DND-41 (cell line): ENCODE results near the gene CST5.

ENCODE experiments used
- EZH2 ChIP-seq: IDR thresholded peaks from 3 replicates; pipeline ENCODE4 v1.6.1; 2012; ENCODE audit warnings: borderline replicate concordance, low read depth, mild to moderate bottlenecking, moderate library complexity, low read length, inconsistent platforms; ENCODE audit not compliant: severe bottlenecking
- TF ChIP-seq, protein P1 (sequence below): IDR thresholded peaks from 2 replicates; pipeline ENCODE4 v1.5.1; 2012; ENCODE audit warnings: borderline replicate concordance, low read length, moderate library complexity, mild to moderate bottlenecking; ENCODE audit not compliant: poor library complexity, severe bottlenecking; ENCODE audit errors: extremely low read depth

DNA sequence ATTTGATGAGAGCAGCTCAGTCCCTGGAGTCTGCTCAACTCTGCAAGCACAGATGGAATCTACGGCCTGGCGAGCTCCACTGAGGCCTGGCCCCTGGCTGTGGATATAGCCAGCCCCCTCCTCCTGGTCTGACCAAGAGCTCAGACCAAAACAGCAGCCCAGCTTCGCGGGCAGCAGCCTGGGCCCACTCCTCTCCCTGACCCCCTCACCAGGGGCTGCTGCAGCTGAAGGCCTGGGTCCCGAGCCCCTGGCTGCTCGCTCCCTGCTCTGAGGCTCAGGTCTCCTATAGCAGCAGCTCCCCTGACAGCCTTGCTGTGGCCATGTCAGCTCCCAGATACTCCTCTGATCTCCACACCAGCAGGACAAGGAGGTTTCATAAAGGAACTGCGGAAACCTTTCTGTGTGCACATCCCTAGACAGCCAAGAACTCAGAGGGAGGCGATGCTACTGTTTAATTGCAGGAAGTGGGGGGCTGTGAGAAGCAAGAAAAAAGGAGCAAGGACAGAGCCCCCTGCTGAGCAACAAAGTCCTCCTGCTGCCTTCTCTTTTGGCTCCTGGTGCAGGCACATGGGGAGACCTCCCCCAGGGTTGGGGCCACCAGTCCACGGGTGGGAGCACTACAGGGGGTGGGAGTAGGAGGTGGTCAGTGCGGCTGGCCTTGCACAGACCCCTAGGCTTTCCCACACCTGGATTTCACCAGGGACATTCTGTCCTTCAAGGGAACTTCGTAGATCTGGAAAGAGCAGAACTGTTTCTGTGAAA lies 38.7 kb upstream of the CST5 start:
- TF ChIP-seq, protein P1, sequence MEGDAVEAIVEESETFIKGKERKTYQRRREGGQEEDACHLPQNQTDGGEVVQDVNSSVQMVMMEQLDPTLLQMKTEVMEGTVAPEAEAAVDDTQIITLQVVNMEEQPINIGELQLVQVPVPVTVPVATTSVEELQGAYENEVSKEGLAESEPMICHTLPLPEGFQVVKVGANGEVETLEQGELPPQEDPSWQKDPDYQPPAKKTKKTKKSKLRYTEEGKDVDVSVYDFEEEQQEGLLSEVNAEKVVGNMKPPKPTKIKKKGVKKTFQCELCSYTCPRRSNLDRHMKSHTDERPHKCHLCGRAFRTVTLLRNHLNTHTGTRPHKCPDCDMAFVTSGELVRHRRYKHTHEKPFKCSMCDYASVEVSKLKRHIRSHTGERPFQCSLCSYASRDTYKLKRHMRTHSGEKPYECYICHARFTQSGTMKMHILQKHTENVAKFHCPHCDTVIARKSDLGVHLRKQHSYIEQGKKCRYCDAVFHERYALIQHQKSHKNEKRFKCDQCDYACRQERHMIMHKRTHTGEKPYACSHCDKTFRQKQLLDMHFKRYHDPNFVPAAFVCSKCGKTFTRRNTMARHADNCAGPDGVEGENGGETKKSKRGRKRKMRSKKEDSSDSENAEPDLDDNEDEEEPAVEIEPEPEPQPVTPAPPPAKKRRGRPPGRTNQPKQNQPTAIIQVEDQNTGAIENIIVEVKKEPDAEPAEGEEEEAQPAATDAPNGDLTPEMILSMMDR = peak; percentile 40
- TF ChIP-seq EZH2 = no peak
